Suprapubic skin (tissue), 4 donors: ENCODE measurements around the gene SEZ6L. TPM values are rescaled to one million over a fixed set of nuclear protein-coding genes. Genes with fewer than 3 reads are reported as not detected.

Experiments
- DNase-seq, 2 donors: peaks; one replicate each; pipeline ENCODE4 v3.0.0-alpha.2; 2019; ENCODE audit warnings: low spot score in 2 of 2
- H3K27ac ChIP-seq: fragments of 200-600 bp; sonication (generic); one replicate; pipeline ENCODE4 v1.5.1; 2019
- H3K27me3 ChIP-seq: fragments of 200-600 bp; sonication (generic); one replicate; pipeline ENCODE4 v1.5.1; 2019
- H3K36me3 ChIP-seq: fragments of 200-600 bp; sonication (generic); one replicate; pipeline ENCODE4 v1.5.1; 2019
- H3K4me1 ChIP-seq: fragments of 200-600 bp; sonication (generic); one replicate; pipeline ENCODE4 v1.5.1; 2019
- H3K4me3 ChIP-seq: fragments of 200-600 bp; sonication (generic); one replicate; pipeline ENCODE4 v1.5.1; 2019; ENCODE audit warnings: mild to moderate bottlenecking
- H3K9me3 ChIP-seq: fragments of 200-600 bp; sonication (generic); one replicate; pipeline ENCODE4 v1.5.1; 2019
- CTCF ChIP-seq, 2 donors: fragments of 200-600 bp in 1 of 2; fragments of 450-650 bp in 1 of 2; sonication (generic) in 1 of 2; IDR thresholded peaks; one replicate each; pipeline ENCODE4 v1.5.1; 2016 to 2019; ENCODE audit warnings: antibody characterized with exemption in 2 of 2, mild to moderate bottlenecking in 1 of 2, moderate library complexity in 1 of 2
- EP300 ChIP-seq: sonication (generic); formaldehyde crosslinking; IDR thresholded peaks from one replicate; pipeline ENCODE4 v1.6.1; 2017; ENCODE audit warnings: antibody characterized with exemption
- POLR2A ChIP-seq, 2 donors: fragments of 450-650 bp; IDR thresholded peaks; one replicate each; pipeline ENCODE4 v1.6.1; 2017; ENCODE audit warnings: antibody characterized with exemption in 2 of 2, mild to moderate bottlenecking in 2 of 2, moderate library complexity in 2 of 2
- POLR2AphosphoS5 ChIP-seq, 3 donors: sonication (generic); formaldehyde crosslinking; IDR thresholded peaks; one replicate each; pipeline ENCODE4 v1.6.1; 2017; ENCODE audit warnings: antibody characterized with exemption in 3 of 3
- WGBS: methylation state at CpG from one replicate; pipeline ENCODE4 v1.1.5; 2018; 5-methylcytosine and 5-hydroxymethylcytosine counted together
- total RNA-seq, 4 donors: library from RNA; depleted of rRNA; stranded (reverse); fragments of >200 nt; gene quantifications; one replicate each; pipeline ENCODE4 v1.1.0, GENCODE V29; 2016

The SEZ6L gene
- total RNA-seq, 4 donors from 2014 or later, result 0.24 to 2.2 (median 0.89) TPM

GRCh38 chr22:26372890-26373289 lies 203.6 kb downstream of the SEZ6L start:
- H3K27me3 ChIP-seq, result peaks cover 53% of the 10 kb centered on the region
- DNase-seq, result no peak
- TF ChIP-seq EP300 (no peak), POLR2A (IDR thresholded peaks at IDR 0.05) (no peak), POLR2AphosphoS5 (IDR thresholded peaks at IDR 0.05) (no peak), CTCF (IDR thresholded peaks at IDR 0.05) (no peak)
- H3K27ac ChIP-seq, result no peak overlapping the region
- no peak overlapping the region for H3K4me3 ChIP-seq
- WGBS, result 78% methylated on average over 4 of the region's 4 CpGs
- no peaks in the 10 kb centered on the region for H3K4me1 ChIP-seq
- no peaks in the 10 kb centered on the region for H3K9me3 ChIP-seq
- no peaks in the 10 kb centered on the region for H3K36me3 ChIP-seq

- TF ChIP-seq EP300 (no peak), POLR2A (IDR thresholded peaks at IDR 0.05) (no peak), CTCF (IDR thresholded peaks at IDR 0.05) (no peak), POLR2AphosphoS5 (IDR thresholded peaks at IDR 0.05) (no peak)
- no peaks in the 10 kb centered on the region for H3K9me3 ChIP-seq
- 46% methylated on average over 10 of the region's 10 CpGs for WGBS
- H3K27me3 ChIP-seq, result peaks cover 49% of the 10 kb centered on the region
- H3K36me3 ChIP-seq, result no peaks in the 10 kb centered on the region
- no peaks in the 10 kb centered on the region for H3K4me1 ChIP-seq
- DNase-seq, result no peak
- H3K4me3 ChIP-seq, result no peak overlapping the region
- no peak overlapping the region for H3K27ac ChIP-seq
These were observed 205.2 kb downstream of the SEZ6L start for GRCh38 chr22:26374391-26375026.

GRCh38 chr22:26377170-26377830 lies 208.0 kb downstream of the SEZ6L start:
- Histone ChIP-seq H3K27ac (no peak overlapping the region), H3K4me3 (no peak overlapping the region), H3K36me3 (no peaks in the 10 kb centered on the region), H3K9me3 (no peaks in the 10 kb centered on the region), H3K27me3 (peaks cover 57% of the 10 kb centered on the region), H3K4me1 (no peaks in the 10 kb centered on the region)
- 19% methylated on average over 15 of the region's 15 CpGs for WGBS
- DNase-seq, result no peak
- TF ChIP-seq POLR2A (IDR thresholded peaks at IDR 0.05), result no peak
- no peak for TF ChIP-seq EP300
- no peak for TF ChIP-seq POLR2AphosphoS5 (IDR thresholded peaks at IDR 0.05)
- TF ChIP-seq CTCF (IDR thresholded peaks at IDR 0.05), result no peak

- no peak for DNase-seq
- no peaks in the 10 kb centered on the region for H3K4me1 ChIP-seq
- TF ChIP-seq POLR2AphosphoS5 (IDR thresholded peaks at IDR 0.05) (no peak), EP300 (no peak), POLR2A (IDR thresholded peaks at IDR 0.05) (no peak), CTCF (IDR thresholded peaks at IDR 0.05) (no peak)
- no peaks in the 10 kb centered on the region for H3K36me3 ChIP-seq
- 79% methylated on average over 10 of the region's 10 CpGs for WGBS
- no peak overlapping the region for H3K27ac ChIP-seq
- no peaks in the 10 kb centered on the region for H3K9me3 ChIP-seq
- peaks cover 50% of the 10 kb centered on the region for H3K27me3 ChIP-seq
- no peak overlapping the region for H3K4me3 ChIP-seq
These were observed 211.0 kb downstream of the SEZ6L start for GRCh38 chr22:26380072-26380830.

DNA sequence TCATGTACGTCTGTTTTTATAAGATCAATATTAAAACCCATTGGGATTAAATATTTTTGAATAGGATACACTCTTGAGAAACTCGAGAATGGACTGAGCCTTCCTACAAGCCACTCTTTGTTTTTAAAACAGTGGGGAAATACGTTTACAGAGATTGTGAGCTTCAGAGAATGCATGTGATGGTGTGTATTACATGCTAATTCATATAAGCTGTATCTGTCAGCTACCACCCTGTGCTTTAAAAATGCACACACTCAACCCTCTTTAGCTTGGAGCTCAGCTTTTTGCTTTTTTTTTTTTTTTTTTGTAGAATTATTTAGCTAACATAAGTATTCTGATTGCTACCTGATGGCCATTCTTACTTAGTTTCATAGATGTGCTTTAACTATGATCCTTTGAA lies 213.5 kb downstream of the SEZ6L start:
- no peaks in the 10 kb centered on the region for H3K36me3 ChIP-seq
- no peaks in the 10 kb centered on the region for H3K4me1 ChIP-seq
- H3K9me3 ChIP-seq, result no peaks in the 10 kb centered on the region
- no peak for TF ChIP-seq POLR2AphosphoS5 (IDR thresholded peaks at IDR 0.05)
- TF ChIP-seq EP300, result no peak
- no peak for TF ChIP-seq POLR2A (IDR thresholded peaks at IDR 0.05)
- no peak for TF ChIP-seq CTCF (IDR thresholded peaks at IDR 0.05)
- no peak for DNase-seq
- H3K27me3 ChIP-seq, result peaks cover 40% of the 10 kb centered on the region
- H3K4me3 ChIP-seq, result no peak overlapping the region
- H3K27ac ChIP-seq, result no peak overlapping the region
- WGBS, result 76% methylated on average over 3 of the region's 3 CpGs
